Measurements from ENCODE around the gene PCSK2.

- no peak for TF ChIP-seq POLR2AphosphoS5 (IDR thresholded peaks at IDR 0.05)
- TF ChIP-seq REST (IDR thresholded peaks at IDR 0.05; ENCODE audit: borderline replicate concordance): no peak
- TF ChIP-seq CTCF (IDR thresholded peaks at IDR 0.05; ENCODE audit: poor library complexity, severe bottlenecking): no peak
- TF ChIP-seq EP300 (conservative IDR thresholded peaks at IDR 0.05; ENCODE audit: poor library complexity, severe bottlenecking): no peak
- no peak for TF ChIP-seq RAD21 (conservative IDR thresholded peaks at IDR 0.05)
- TF ChIP-seq EZH2 (IDR thresholded peaks at IDR 0.05; ENCODE audit: borderline replicate concordance, insufficient read depth, low read length, poor library complexity, severe bottlenecking): no peak
- TF ChIP-seq TAF1 (IDR thresholded peaks at IDR 0.05; ENCODE audit: low read depth): no peak
Measured at GRCh38 chr20:17423782-17424181, 196.9 kb downstream of the PCSK2 start.
